Prostate gland (tissue), 2 donors: ENCODE results near the gene RPS8.

Experiments
- CTCF ChIP-seq, 4 experiments: fragments of 200-600 bp in 2 of 4; fragments of 450-650 bp in 2 of 4; sonication (generic) in 2 of 4; IDR thresholded peaks; 1 replicate in 3 of 4; 2 replicates in 1 of 4; pipeline ENCODE4 v1.5.1; 2016 to 2019; ENCODE audit warnings: antibody characterized with exemption in 4 of 4, mild to moderate bottlenecking in 2 of 4, moderate library complexity in 2 of 4
- POLR2A ChIP-seq: fragments of 450-650 bp; IDR thresholded peaks from one replicate; pipeline ENCODE4 v1.6.1; 2016; ENCODE audit warnings: antibody characterized with exemption, mild to moderate bottlenecking

GRCh38 chr1:44826375-44827196, 51.2 kb downstream of the RPS8 start:
- TF ChIP-seq CTCF (IDR thresholded peaks at IDR 0.05) = no peak
- TF ChIP-seq POLR2A = no peak
